AG09319 (cell line): ENCODE data around the gene HIGD2A.
A peak's percentile ranks its signal among the peaks of the same experiment; 100 is the strongest.

Experiments used
- DNase-seq: peaks from one replicate; pipeline ENCODE4 v3.0.0-alpha.2; 2010; ENCODE audit warnings: low read depth; ENCODE audit errors: extremely low read depth
- CTCF ChIP-seq: IDR thresholded peaks from 2 replicates; pipeline ENCODE4 v1.5.1; 2011; ENCODE audit warnings: low read depth, mild to moderate bottlenecking, inconsistent platforms, low read length, moderate library complexity

The HIGD2A gene

GRCh38 chr5:176432707-176433106 is 44.2 kb downstream of the HIGD2A start:
- TF ChIP-seq CTCF = no peak
- no peak for DNase-seq

- peak; percentile 24 for DNase-seq
- no peak for TF ChIP-seq CTCF
Observed at GRCh38 chr5:176436656-176437055, 48.1 kb downstream of the HIGD2A start.

GRCh38 chr5:176438959-176439757 is 50.6 kb downstream of the HIGD2A start:
- no peak for DNase-seq
- no peak for TF ChIP-seq CTCF
